SK-N-SH treated with all-trans-retinoic acid at 6 μM for 48 hours (cell line): ENCODE data around the gene FRAS1.
A peak's percentile ranks its signal among the peaks of the same experiment; 100 is the strongest.

ENCODE experiments used
- ATAC-seq: fragments of 200-7000 bp; cut with Tn5 transposase; 3 replicates; pipeline ENCODE4 v1.9.1; 2020; ENCODE audit warnings: mild to moderate bottlenecking, moderate library complexity
- ARNTL ChIP-seq: fragments of 450-650 bp; formaldehyde crosslinking; IDR thresholded peaks from 2 replicates; pipeline ENCODE4 v1.5.0; 2020; ENCODE audit warnings: low read depth, mild to moderate bottlenecking, moderate library complexity, borderline replicate concordance
- BACH2 ChIP-seq: fragments of 250-450 bp; sonication (Bioruptor Pico); IDR thresholded peaks from 2 replicates; pipeline ENCODE4 v1.9.0; 2021; ENCODE audit warnings: mild to moderate bottlenecking, borderline replicate concordance
- CSDC2 ChIP-seq: fragments of 250-450 bp; sonication (Bioruptor Pico); IDR thresholded peaks from 2 replicates; pipeline ENCODE4 v1.5.0; 2020; ENCODE audit warnings: mild to moderate bottlenecking, moderate library complexity
- ESRRG ChIP-seq: fragments of 250-450 bp; sonication (Bioruptor Pico); IDR thresholded peaks from 2 replicates; pipeline ENCODE4 v1.6.1; 2021; ENCODE audit warnings: mild to moderate bottlenecking
- GLIS3 ChIP-seq: fragments of 250-450 bp; sonication (Bioruptor Pico); IDR thresholded peaks from 2 replicates; pipeline ENCODE4 v1.5.0; 2020; ENCODE audit warnings: mild to moderate bottlenecking, moderate library complexity
- ISL1 ChIP-seq: fragments of 250-450 bp; sonication (Bioruptor Pico); IDR thresholded peaks from 2 replicates; pipeline ENCODE4 v2.1.2; 2022; ENCODE audit warnings: mild to moderate bottlenecking, moderate library complexity
- OSR1 ChIP-seq: fragments of 250-450 bp; sonication (Bioruptor Pico); IDR thresholded peaks from 2 replicates; pipeline ENCODE4 v1.8.0; 2022; ENCODE audit warnings: moderate library complexity, mild to moderate bottlenecking, inconsistent platforms
- PATZ1 ChIP-seq: fragments of 250-450 bp; sonication (Bioruptor Pico); IDR thresholded peaks from 2 replicates; pipeline ENCODE4 v1.8.0; 2020; ENCODE audit warnings: mild to moderate bottlenecking, moderate library complexity, borderline replicate concordance
- PPARA ChIP-seq: fragments of 250-450 bp; sonication (Bioruptor Pico); IDR thresholded peaks from 2 replicates; pipeline ENCODE4 v1.5.0; 2020; ENCODE audit warnings: mild to moderate bottlenecking, borderline replicate concordance
- RARB ChIP-seq: fragments of 250-450 bp; sonication (Bioruptor Pico); IDR thresholded peaks from 2 replicates; pipeline ENCODE4 v1.8.0; 2021; ENCODE audit warnings: mild to moderate bottlenecking, moderate library complexity
- SNAI2 ChIP-seq: fragments of 250-450 bp; sonication (Bioruptor Pico); IDR thresholded peaks from 2 replicates; pipeline ENCODE4 v1.5.0; 2020; ENCODE audit warnings: mild to moderate bottlenecking, moderate library complexity
- TCF4 ChIP-seq: fragments of 250-450 bp; sonication (Bioruptor Pico); IDR thresholded peaks from 2 replicates; pipeline ENCODE4 v1.8.0; 2021; ENCODE audit warnings: mild to moderate bottlenecking, moderate library complexity, borderline replicate concordance
- TOX ChIP-seq: fragments of 250-450 bp; sonication (Bioruptor Pico); IDR thresholded peaks from 2 replicates; pipeline ENCODE4 v1.8.0; 2021; ENCODE audit warnings: mild to moderate bottlenecking, moderate library complexity, borderline replicate concordance
- TSHZ2 ChIP-seq: fragments of 250-450 bp; sonication (Bioruptor Pico); IDR thresholded peaks from 2 replicates; pipeline ENCODE4 v1.5.0; 2020; ENCODE audit warnings: mild to moderate bottlenecking, moderate library complexity
- ZC3H10 ChIP-seq: fragments of 250-450 bp; sonication (Bioruptor Pico); IDR thresholded peaks from 2 replicates; pipeline ENCODE4 v1.5.1; 2021; ENCODE audit warnings: mild to moderate bottlenecking, moderate library complexity
- ZFP3 ChIP-seq: fragments of 250-450 bp; sonication (Bioruptor Pico); IDR thresholded peaks from 2 replicates; pipeline ENCODE4 v1.5.0; 2020; ENCODE audit warnings: mild to moderate bottlenecking, moderate library complexity
- ZFP30 ChIP-seq: fragments of 450-650 bp; formaldehyde crosslinking; IDR thresholded peaks from 2 replicates; pipeline ENCODE4 v1.5.0; 2022; ENCODE audit warnings: mild to moderate bottlenecking, moderate library complexity
- ZNF565 ChIP-seq: fragments of 450-650 bp; formaldehyde crosslinking; conservative IDR thresholded peaks from 2 replicates; pipeline ENCODE4 v1.5.0; 2020; ENCODE audit warnings: low read depth, mild to moderate bottlenecking, moderate library complexity
- ZNF70 ChIP-seq: fragments of 450-650 bp; formaldehyde crosslinking; IDR thresholded peaks from 2 replicates; pipeline ENCODE4 v1.5.0; 2020; ENCODE audit warnings: mild to moderate bottlenecking, moderate library complexity
- ZNF8 ChIP-seq: fragments of 450-650 bp; formaldehyde crosslinking; IDR thresholded peaks from 2 replicates; pipeline ENCODE4 v1.5.0; 2020; ENCODE audit warnings: mild to moderate bottlenecking, moderate library complexity
- TF ChIP-seq, protein P1 (sequence below): fragments of 250-450 bp; sonication (Bioruptor Pico); IDR thresholded peaks from 2 replicates; pipeline ENCODE4 v1.8.0; 2021; ENCODE audit warnings: low read depth, mild to moderate bottlenecking, moderate library complexity, borderline replicate concordance
- TF ChIP-seq, protein P2 (sequence below): fragments of 250-450 bp; sonication (Bioruptor Pico); IDR thresholded peaks from 2 replicates; pipeline ENCODE4 v1.5.1; 2020; ENCODE audit warnings: low read depth, mild to moderate bottlenecking, moderate library complexity
- TF ChIP-seq, protein P3 (sequence below): fragments of 250-450 bp; sonication (Bioruptor Pico); IDR thresholded peaks from 2 replicates; pipeline ENCODE4 v1.5.1; 2021; ENCODE audit warnings: mild to moderate bottlenecking, moderate library complexity

FRAS1 gene

DNA sequence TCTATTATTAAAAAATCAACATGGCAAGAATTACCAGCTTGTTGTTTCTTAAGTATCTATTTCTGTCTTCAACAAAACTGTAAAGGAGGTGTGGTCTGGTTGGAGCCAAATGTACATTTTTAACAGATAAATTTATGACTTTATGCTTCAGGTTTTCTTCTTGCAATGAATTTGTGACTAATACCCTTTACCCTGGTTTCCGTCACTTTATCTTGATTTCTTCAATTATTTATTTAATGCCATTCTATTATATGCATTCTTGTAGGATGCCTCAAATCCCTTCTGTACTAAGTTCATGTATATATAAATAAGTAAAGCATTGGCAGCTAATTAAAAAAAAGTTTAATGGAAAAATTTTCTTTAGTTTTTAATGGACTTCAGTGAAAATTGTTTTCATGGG is 453.0 kb downstream of the FRAS1 start:
- TF ChIP-seq OSR1 (CRISPR knock-in tag) (no peak), ISL1 (CRISPR knock-in tag) (peak; percentile 56), ARNTL (CRISPR knock-in tag) (no peak)
- ATAC-seq: peak; percentile 42; the same call in 1 of the 3 replicates

- no peak; the same call in 2 of the 3 replicates for ATAC-seq
Measured at GRCh38 chr4:78510681-78511080, 453.6 kb downstream of the FRAS1 start.

DNA sequence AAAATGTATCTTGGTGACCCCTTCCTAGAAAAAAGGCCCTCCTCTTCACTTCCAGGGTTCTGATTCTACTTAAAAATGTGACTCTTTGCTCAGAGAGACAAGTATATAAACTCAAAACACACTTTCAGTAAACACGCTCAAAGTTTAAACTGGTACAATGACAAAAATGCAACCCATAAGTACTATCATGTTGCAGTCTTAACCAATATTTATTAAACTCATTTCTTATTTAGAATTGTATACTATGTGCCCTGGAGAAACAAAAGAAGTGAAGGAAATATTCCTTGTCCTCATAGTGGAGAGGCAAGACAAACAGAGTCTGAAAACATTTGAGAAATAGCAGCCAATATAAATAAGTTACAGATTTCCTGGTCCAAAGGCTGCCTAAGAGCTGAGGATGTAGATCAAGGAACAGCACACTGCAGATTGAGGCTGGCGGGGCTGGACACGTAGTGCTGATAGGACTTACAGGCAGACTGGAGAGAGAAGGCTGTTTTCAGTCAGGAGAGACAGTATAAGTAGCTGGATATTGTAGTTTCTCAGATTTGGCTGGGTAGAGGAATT is 455.3 kb downstream of the FRAS1 start:
- no peak for TF ChIP-seq ZNF565 (CRISPR knock-in tag)
- no peak for TF ChIP-seq ZC3H10
- TF ChIP-seq ZNF70: no peak
- no peak for TF ChIP-seq TCF4 (CRISPR knock-in tag)
- ATAC-seq: peak; percentile 34; the same call in 1 of the 3 replicates

More at GRCh38 chr4:78510681-78511080, 453.6 kb downstream of the FRAS1 start:
- TF ChIP-seq PPARA: no peak
- TF ChIP-seq ISL1 (CRISPR knock-in tag): no peak
- TF ChIP-seq SNAI2 (CRISPR knock-in tag): no peak
- TF ChIP-seq CSDC2 (CRISPR knock-in tag): no peak
- no peak for TF ChIP-seq GLIS3 (CRISPR knock-in tag)
- TF ChIP-seq RARB (CRISPR knock-in tag): no peak
- TF ChIP-seq, protein P1, sequence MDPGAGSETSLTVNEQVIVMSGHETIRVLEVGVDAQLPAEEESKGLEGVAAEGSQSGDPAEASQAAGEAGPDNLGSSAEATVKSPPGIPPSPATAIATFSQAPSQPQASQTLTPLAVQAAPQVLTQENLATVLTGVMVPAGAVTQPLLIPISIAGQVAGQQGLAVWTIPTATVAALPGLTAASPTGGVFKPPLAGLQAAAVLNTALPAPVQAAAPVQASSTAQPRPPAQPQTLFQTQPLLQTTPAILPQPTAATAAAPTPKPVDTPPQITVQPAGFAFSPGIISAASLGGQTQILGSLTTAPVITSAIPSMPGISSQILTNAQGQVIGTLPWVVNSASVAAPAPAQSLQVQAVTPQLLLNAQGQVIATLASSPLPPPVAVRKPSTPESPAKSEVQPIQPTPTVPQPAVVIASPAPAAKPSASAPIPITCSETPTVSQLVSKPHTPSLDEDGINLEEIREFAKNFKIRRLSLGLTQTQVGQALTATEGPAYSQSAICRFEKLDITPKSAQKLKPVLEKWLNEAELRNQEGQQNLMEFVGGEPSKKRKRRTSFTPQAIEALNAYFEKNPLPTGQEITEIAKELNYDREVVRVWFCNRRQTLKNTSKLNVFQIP (CRISPR knock-in tag): no peak
- no peak for TF ChIP-seq TCF4 (CRISPR knock-in tag)
- no peak for TF ChIP-seq ZFP3 (CRISPR knock-in tag)
- no peak for TF ChIP-seq ZNF70
- TF ChIP-seq, protein P2, sequence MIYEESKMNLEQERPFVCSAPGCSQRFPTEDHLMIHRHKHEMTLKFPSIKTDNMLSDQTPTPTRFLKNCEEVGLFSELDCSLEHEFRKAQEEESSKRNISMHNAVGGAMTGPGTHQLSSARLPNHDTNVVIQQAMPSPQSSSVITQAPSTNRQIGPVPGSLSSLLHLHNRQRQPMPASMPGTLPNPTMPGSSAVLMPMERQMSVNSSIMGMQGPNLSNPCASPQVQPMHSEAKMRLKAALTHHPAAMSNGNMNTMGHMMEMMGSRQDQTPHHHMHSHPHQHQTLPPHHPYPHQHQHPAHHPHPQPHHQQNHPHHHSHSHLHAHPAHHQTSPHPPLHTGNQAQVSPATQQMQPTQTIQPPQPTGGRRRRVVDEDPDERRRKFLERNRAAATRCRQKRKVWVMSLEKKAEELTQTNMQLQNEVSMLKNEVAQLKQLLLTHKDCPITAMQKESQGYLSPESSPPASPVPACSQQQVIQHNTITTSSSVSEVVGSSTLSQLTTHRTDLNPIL (CRISPR knock-in tag): no peak
- TF ChIP-seq ZNF565 (CRISPR knock-in tag): no peak
- no peak for TF ChIP-seq ESRRG
- no peak for TF ChIP-seq TOX (CRISPR knock-in tag)
- no peak for TF ChIP-seq ZC3H10
- TF ChIP-seq, all 23 proteins: peak for 0

DNA sequence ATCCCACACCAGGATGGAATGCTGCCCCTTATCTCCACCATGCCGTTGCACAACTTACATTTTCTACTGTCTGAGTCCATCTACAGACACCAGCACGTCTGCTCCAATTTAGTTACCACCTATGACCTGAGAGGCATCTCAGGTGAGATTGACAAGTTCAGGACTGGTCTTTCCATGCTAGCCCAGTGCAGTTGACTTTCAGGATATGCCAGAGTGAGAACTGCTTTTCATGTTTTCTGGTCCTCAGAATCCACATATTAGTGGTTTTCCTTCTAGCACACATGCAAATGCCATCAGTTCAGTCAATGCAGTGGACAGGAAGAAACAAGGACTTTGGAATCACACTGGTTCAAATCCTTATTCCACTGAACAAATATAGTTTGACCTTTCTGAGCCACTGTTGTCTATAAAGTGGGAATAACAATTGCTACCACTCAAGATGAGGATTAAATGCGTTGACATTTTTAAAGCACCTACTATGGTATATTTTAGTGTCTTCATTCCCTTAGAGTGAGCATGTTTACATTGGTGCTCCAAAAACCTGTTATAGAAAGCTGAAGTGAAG is 456.4 kb downstream of the FRAS1 start:
- ATAC-seq: no peak
- TF ChIP-seq TSHZ2 (CRISPR knock-in tag) (no peak), ZNF8 (CRISPR knock-in tag) (no peak), PPARA (no peak), ISL1 (CRISPR knock-in tag) (no peak), BACH2 (no peak), ZFP30 (CRISPR knock-in tag) (no peak), TOX (CRISPR knock-in tag) (no peak), OSR1 (CRISPR knock-in tag) (no peak), PATZ1 (no peak), ZFP3 (CRISPR knock-in tag) (no peak), CSDC2 (CRISPR knock-in tag) (no peak), GLIS3 (CRISPR knock-in tag) (no peak), ZNF565 (CRISPR knock-in tag) (no peak), ZNF70 (no peak), RARB (CRISPR knock-in tag) (no peak), SNAI2 (CRISPR knock-in tag) (no peak)
- TF ChIP-seq, protein P1 (CRISPR knock-in tag): no peak
- TF ChIP-seq, protein P3, sequence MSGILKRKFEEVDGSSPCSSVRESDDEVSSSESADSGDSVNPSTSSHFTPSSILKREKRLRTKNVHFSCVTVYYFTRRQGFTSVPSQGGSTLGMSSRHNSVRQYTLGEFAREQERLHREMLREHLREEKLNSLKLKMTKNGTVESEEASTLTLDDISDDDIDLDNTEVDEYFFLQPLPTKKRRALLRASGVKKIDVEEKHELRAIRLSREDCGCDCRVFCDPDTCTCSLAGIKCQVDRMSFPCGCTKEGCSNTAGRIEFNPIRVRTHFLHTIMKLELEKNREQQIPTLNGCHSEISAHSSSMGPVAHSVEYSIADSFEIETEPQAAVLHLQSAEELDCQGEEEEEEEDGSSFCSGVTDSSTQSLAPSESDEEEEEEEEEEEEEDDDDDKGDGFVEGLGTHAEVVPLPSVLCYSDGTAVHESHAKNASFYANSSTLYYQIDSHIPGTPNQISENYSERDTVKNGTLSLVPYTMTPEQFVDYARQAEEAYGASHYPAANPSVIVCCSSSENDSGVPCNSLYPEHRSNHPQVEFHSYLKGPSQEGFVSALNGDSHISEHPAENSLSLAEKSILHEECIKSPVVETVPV: no peak
